Measurements from ENCODE around the gene CDX2.

The CDX2 gene

DNA sequence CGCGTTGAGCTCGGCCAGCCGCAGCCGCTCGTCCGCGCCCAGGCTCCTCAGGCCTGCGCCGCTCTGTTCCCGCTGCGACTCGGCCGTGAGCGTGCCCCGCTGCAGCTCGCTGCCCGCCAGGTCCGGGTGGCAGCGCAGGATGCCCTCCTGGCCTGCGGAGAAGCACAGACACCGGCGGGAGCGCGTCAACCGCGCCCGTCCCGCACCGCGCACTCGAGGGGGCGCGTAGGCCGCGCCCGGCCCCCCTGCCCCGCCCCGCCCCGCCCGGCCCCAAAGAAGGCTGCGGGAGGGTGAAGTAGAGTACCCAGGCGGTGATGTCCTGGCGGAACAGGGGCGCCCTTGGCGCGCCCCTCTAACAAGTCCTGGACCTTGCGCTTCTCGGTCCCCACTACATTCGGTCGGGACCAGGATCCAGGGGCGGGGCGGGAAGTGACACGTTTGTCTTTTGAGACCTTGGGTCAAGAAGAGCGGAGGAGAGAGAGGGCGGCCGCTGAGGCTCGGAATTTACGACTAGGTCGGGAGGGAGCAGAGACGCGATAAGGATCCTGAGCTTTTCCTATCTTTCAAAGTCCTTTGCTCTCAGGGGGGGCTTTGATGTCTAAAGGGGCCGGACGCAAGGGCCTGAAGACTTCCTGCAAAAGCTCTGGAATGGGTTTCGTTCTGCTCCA lies 9.3 kb upstream of the CDX2 start:
- DNase-seq, result no peak

- no peak for DNase-seq
Measured at GRCh38 chr13:27977476-27978300, 8.6 kb upstream of the CDX2 start.

GRCh38 chr13:27976362-27977091 lies 7.4 kb upstream of the CDX2 start:
- DNase-seq, result no peak

DNA sequence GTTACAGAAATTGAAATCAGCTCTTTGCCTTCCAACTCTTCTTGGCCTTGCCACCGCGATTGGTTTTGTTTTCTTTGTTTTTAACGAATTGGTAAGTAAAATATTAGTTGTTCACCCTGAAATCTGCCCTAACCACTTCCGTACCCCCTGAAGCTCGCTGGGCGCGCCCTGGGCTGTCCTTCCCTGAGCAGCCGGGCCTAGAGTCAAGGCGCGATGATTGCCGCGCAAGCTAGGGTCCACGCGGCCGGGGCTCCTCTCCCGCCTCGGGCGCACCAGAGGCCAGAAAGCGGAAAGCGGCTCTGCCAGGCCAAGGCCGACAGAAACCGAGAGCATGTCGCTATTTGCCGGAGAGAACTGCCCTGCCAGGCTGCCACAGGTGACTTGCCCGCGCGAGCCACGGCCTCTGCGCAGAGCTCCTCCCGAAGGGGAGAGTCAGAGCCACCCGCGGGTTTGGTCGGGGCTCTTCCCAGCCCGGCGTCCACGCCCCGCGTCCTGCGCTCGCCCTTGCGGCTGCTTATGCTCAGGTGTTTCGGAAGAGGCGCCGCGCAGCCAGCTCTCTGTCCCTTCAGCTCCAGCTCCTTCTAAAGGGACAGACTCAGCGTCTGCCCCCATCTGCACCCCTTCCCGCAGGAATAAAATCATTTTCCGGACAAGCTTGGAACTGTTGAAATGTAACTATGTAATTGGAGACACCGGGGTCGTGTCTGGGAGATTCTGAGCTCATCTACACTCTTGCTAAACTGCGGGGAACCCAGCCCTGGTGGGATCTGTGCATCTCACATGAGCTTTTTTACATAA lies 6.6 kb upstream of the CDX2 start:
- no peak for DNase-seq

DNA sequence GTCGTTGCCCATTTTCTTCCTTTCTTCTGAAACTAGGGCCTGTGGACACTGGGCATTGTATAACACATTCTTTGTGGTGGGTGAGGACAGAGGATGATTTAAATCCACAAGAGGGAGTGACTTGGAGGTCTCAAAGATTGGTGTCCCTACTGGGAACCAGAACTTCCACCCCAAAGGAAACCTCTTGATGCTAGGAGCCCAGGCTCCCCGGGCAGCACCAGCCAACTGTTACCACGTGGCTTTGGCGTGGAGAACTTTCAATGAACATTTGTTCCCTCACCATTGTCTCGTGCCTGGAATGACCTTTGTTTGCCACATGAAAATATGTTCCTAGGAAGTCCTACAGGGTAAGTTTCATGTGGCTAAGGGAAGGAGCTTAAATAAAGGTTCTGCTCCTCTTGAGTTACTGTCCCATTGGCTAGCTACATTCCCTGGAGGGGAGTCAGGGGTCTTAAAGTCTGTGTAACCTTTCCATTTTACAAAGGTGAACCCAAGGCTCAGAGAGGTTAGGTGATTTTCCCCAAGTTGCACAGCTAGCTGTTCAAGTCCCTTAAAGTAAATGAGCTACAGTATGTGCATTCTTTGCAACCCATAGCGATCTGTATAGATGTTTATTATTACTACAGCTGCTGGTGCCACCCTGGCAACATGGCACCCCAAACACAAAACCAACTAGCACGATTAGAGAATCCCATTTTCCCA lies 5.0 kb upstream of the CDX2 start:
- no peak for DNase-seq

DNA sequence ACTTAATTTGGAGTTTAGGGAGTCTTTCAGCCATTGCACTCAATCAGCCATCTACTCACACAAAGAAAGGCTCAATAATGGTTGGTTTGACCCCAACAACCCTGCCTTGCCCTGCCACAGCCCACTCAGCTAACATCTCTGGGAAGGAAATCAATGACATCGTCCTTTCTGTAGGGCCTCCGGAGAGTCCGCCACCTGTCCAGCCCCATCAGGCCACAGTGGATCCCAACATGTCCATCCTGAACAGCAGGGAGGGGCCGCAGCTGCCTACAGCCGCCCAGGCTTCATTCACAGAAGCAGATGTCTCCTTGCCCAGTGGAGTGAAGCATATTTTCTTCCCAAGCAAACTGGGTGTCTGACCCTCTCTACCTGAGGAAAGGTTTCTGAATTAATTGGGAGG lies 4.2 kb upstream of the CDX2 start:
- no peak for DNase-seq

- no peak for DNase-seq
Measured at GRCh38 chr13:27972478-27972820, 3.3 kb upstream of the CDX2 start.

GRCh38 chr13:27971776-27972477 lies 2.8 kb upstream of the CDX2 start:
- DNase-seq, result no peak

DNA sequence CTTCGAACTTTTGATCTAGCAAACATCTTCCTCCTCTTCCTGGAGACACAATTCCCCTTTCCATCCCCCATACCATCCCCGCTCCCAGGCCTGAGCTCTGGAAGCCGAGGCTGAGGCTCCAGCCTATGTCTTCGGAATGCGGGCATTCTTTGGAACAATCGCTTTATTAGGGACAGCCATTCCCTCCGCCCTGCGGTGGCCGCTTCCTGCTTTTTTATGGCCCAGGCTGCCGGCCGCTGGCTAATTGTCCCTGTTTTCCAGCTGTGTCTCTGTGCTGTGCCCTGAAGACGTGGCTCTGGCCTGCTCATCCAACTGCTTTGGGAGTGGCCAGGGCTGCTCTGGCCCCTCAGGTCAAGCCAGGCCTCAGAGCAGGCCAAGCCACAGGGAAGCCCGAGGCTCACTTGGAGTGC lies 2.1 kb upstream of the CDX2 start:
- DNase-seq, result no peak

- no peak for DNase-seq
Measured at GRCh38 chr13:27970382-27971235, 1.5 kb upstream of the CDX2 start.

GRCh38 chr13:27969866-27970229 lies 733 bp upstream of the CDX2 start:
- DNase-seq, result no peak

GRCh38 chr13:27968316-27969081 lies 616 bp downstream of the CDX2 start:
- no peak for DNase-seq

- no peak for DNase-seq
Measured at GRCh38 chr13:27967736-27968315, 1.3 kb downstream of the CDX2 start.

DNA sequence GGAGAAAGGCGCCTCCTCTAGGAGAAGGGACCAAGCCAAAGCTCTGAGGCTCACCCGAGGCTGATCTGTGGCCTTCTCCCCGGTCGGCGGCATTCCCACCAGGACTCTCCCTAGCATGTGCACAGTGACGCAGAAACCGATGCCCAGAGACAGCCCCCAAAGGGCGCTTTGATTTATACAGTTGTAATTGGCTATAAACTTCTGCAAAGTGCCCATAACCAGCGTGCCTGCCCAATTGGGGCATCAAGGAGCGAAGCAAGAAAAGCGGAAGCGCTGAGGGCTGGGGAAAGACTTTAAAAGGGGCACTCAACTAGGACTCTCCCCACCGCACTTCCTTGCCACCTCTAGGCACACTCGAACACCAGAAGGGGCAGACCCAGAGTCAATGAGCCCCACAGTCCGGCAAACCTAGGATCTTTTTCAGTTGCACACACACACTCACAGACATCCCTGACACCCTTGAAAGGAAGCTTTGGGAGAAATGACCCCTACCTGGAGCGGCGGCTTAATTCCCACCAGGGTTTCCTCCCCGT lies 1.8 kb downstream of the CDX2 start:
- DNase-seq, result no peak

DNA sequence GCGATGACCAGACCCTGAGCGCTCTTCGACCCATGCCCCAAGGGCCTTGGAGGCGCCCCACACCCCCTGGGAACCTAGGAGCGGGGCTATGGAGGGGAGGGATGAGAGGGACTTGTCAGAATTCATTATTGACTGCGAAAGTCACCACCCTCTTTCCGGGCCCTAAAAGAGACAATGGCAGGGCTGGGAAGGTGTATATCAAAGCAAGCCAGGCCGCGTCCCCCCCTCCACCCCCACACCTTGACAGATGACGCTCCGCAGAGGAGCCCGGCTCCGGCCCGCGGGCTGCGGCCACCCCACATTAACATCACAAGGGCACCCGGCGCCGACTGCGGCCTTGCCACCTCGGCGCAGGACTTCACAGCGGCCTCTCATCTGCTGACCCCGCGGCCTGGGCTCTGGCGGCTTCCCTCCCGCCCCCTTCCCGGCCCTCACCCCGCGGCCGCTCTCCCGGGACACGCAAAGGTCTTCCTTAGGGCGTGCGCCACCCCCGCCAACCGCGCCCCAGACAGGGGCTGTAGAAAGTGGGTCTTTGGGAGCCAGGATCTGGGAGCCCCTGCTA lies 2.4 kb downstream of the CDX2 start:
- no peak for DNase-seq

- DNase-seq, result no peak
Measured at GRCh38 chr13:27965740-27966640, 3.1 kb downstream of the CDX2 start.

- no peak for DNase-seq
Measured at GRCh38 chr13:27965343-27965739, 3.8 kb downstream of the CDX2 start.
